ENCODE results near the gene LILRB2. TPM values are rescaled to one million over a fixed set of nuclear protein-coding genes. Genes with fewer than 3 reads are reported as not detected.
A peak's percentile ranks its signal among the peaks of the same experiment; 100 is the strongest.

LILRB2 gene
- total and polyA plus RNA-seq, 9 of the 15 experiments (the other 6 are each of a cell fraction or from before 2014, with no cell fraction given), result not detected

DNA sequence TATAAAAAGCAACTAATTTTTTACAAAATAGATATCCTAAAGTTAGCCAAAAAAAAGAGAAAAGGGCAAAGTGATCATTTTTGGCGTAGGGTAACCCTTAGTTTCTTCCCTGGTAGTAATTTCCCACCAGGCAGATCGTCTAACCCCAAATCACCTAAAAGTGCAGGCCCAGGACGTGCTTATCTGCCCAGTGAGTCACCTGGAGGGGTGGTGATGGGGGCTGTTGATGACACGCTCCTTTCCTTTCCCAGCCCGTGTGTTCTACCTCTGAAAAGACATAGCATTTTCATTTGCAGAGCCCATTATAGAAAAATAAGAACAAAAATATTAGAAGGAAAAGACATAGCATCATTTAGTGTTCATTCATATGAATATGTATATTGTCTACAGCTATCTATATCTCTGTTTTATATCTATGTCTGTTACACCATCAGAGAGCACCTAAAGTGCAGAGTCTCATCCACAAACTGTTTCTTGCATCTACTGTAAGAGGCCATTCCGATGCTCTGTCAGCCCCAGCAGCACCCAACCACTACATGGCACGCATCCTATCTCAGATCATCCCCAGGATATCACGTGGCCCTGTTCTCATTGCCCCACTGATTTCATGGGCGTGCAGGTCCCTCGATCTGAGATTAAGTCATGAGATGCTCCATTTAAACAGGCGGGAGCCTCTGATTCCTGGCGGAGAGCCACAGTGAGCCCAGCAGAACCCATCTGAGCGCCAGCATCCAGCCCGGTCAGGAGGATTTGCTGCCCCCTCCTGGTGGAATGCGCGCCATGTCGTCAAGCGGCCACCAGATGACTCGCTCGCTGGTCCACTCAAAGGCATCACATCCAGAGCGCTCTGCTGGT lies 49.6 kb downstream of the LILRB2 start (continued):
- peak; percentile 29; the same call in 1 of the 2 replicates for TF ChIP-seq FOXJ2 (tag; IDR thresholded peaks at IDR 0.05)
- TF ChIP-seq, protein P1, sequence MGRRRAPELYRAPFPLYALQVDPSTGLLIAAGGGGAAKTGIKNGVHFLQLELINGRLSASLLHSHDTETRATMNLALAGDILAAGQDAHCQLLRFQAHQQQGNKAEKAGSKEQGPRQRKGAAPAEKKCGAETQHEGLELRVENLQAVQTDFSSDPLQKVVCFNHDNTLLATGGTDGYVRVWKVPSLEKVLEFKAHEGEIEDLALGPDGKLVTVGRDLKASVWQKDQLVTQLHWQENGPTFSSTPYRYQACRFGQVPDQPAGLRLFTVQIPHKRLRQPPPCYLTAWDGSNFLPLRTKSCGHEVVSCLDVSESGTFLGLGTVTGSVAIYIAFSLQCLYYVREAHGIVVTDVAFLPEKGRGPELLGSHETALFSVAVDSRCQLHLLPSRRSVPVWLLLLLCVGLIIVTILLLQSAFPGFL (CRISPR knock-in tag; IDR thresholded peaks at IDR 0.05), result no peak
- 0 out of 2 replicates have a peak, but pooled peaks have one; percentile 24 for TF ChIP-seq SP1 (CRISPR knock-in tag; IDR thresholded peaks at IDR 0.05)
- TF ChIP-seq ILF3 (IDR thresholded peaks at IDR 0.05; ENCODE audit: borderline replicate concordance), result no peak
- TF ChIP-seq ZFP1 (CRISPR knock-in tag; IDR thresholded peaks at IDR 0.05), result no peak
- TF ChIP-seq, protein P2, sequence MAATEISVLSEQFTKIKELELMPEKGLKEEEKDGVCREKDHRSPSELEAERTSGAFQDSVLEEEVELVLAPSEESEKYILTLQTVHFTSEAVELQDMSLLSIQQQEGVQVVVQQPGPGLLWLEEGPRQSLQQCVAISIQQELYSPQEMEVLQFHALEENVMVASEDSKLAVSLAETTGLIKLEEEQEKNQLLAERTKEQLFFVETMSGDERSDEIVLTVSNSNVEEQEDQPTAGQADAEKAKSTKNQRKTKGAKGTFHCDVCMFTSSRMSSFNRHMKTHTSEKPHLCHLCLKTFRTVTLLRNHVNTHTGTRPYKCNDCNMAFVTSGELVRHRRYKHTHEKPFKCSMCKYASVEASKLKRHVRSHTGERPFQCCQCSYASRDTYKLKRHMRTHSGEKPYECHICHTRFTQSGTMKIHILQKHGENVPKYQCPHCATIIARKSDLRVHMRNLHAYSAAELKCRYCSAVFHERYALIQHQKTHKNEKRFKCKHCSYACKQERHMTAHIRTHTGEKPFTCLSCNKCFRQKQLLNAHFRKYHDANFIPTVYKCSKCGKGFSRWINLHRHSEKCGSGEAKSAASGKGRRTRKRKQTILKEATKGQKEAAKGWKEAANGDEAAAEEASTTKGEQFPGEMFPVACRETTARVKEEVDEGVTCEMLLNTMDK (IDR thresholded peaks at IDR 0.05; ENCODE audit: borderline replicate concordance, insufficient read depth, low read depth, low read length, poor library complexity, severe bottlenecking), result peak; percentile 17
- TF ChIP-seq ZNF655 (CRISPR knock-in tag; IDR thresholded peaks at IDR 0.05), result no peak
- TF ChIP-seq ZNF3 (CRISPR knock-in tag; IDR thresholded peaks at IDR 0.05), result no peak
- peak; percentile 49 to 92; a peak in 3 of 4 replicates for TF ChIP-seq TEAD1 (CRISPR knock-in tag; IDR thresholded peaks at IDR 0.05)
- TF ChIP-seq, protein P3, sequence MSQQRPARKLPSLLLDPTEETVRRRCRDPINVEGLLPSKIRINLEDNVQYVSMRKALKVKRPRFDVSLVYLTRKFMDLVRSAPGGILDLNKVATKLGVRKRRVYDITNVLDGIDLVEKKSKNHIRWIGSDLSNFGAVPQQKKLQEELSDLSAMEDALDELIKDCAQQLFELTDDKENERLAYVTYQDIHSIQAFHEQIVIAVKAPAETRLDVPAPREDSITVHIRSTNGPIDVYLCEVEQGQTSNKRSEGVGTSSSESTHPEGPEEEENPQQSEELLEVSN (IDR thresholded peaks at IDR 0.05; ENCODE audit: borderline replicate concordance in 1 of 2, extremely low read depth in 1 of 2, insufficient read depth in 1 of 2, insufficient read length in 1 of 2, low read depth in 1 of 2, low read length in 1 of 2, poor library complexity in 1 of 2, severe bottlenecking in 1 of 2), result no peak
- no peak for TF ChIP-seq TAF9B (IDR thresholded peaks at IDR 0.05; ENCODE audit: partially characterized antibody)
- TF ChIP-seq BRCA1 (IDR thresholded peaks at IDR 0.05), result no peak
- TF ChIP-seq BRCA1 (CRISPR knock-in tag; IDR thresholded peaks at IDR 0.05), result no peak
- no peak for TF ChIP-seq TRIM25 (IDR thresholded peaks at IDR 0.05; ENCODE audit: borderline replicate concordance)
- no peak for TF ChIP-seq POLR2H (tag; IDR thresholded peaks at IDR 0.05; ENCODE audit: low read depth)
- peak; percentile 88 for TF ChIP-seq TFAP4 (CRISPR knock-in tag; IDR thresholded peaks at IDR 0.05; ENCODE audit: borderline replicate concordance)
- no peak for TF ChIP-seq CHD4 (IDR thresholded peaks at IDR 0.05; ENCODE audit: insufficient read depth, insufficient replicate concordance, low read depth, low read length, poor library complexity, severe bottlenecking)
